Measurements from ENCODE around the gene F8A2. TPM values are rescaled to one million over a fixed set of nuclear protein-coding genes. Genes with fewer than 3 reads are reported as not detected.

The F8A2 gene
- total RNA-seq, 1 donor from 2014 or later: not detected

GRCh38 chrX:155406429-155406828 is 24.5 kb downstream of the F8A2 start:
- intact Hi-C loops (cut with micrococcal nuclease): no loop called here
- H3K4me3 Mint-ChIP-seq (ENCODE audit: low read depth): no peak overlapping the region
- no peak for DNase-seq (ENCODE audit: low spot score)
- H3K4me1 Mint-ChIP-seq (ENCODE audit: low read depth): no peaks in the 10 kb centered on the region
- H3K36me3 Mint-ChIP-seq (ENCODE audit: low read depth): no peaks in the 10 kb centered on the region
- peaks cover 14% of the 10 kb centered on the region for H3K9me3 Mint-ChIP-seq
- no peak overlapping the region for H3K27ac Mint-ChIP-seq
- no peaks in the 10 kb centered on the region for H3K27me3 Mint-ChIP-seq (ENCODE audit: low read depth)

GRCh38 chrX:155417769-155418168 is 35.9 kb downstream of the F8A2 start:
- no peaks in the 10 kb centered on the region for H3K4me1 Mint-ChIP-seq (ENCODE audit: low read depth)
- H3K4me3 Mint-ChIP-seq (ENCODE audit: low read depth): no peak overlapping the region
- no peaks in the 10 kb centered on the region for H3K27me3 Mint-ChIP-seq (ENCODE audit: low read depth)
- no peak for DNase-seq (ENCODE audit: low spot score)
- no peaks in the 10 kb centered on the region for H3K9me3 Mint-ChIP-seq
- intact Hi-C loops (cut with micrococcal nuclease): no loop called here
- no peaks in the 10 kb centered on the region for H3K36me3 Mint-ChIP-seq (ENCODE audit: low read depth)
- no peak overlapping the region for H3K27ac Mint-ChIP-seq

Other genes starting within 250 kb of the F8A2 start
- gene VBP1, start 165.6 kb upstream of the F8A2 start, total RNA-seq: 73.7 and 76.3 TPM in 2 replicates
- 8.3 and 9.4 TPM in 2 replicates for gene RAB39B, start 117.6 kb upstream of the F8A2 start, total RNA-seq
- 0.11 and 0.14 TPM in 2 replicates for gene CLIC2, start 47.5 kb upstream of the F8A2 start, total RNA-seq
- 27.3 and 28.7 TPM in 2 replicates for gene F8A3, start 76.5 kb downstream of the F8A2 start, total RNA-seq
- 0.18 and 0.21 TPM in 2 replicates for gene SPRY3, start 230.5 kb downstream of the F8A2 start, total RNA-seq
- 9.7 and 11.2 TPM in 2 replicates for gene TMLHE, start 230.9 kb downstream of the F8A2 start, total RNA-seq

Data from activated T-helper 2 cell treated with anti-CD3 and anti-CD28 coated beads, Interferon-gamma antibody, Interleukin-2, Interleukin-4, amounts not matched to agents 10 μg/mL and 5 μg/mL and 100 μg/mL, durations not matched to agents 14 hours and 24 hours and 36 hours (primary cell).